GM19467 (cell line): ENCODE data around the gene DKK2.

Experiments
- ATAC-seq: cut with Tn5 transposase; IDR thresholded peaks from one replicate; pipeline ENCODE4 v1.9.1; 2021; ENCODE audit warnings: mild to moderate bottlenecking, moderate library complexity; ENCODE audit not compliant: unreplicated experiment

Gene DKK2

DNA sequence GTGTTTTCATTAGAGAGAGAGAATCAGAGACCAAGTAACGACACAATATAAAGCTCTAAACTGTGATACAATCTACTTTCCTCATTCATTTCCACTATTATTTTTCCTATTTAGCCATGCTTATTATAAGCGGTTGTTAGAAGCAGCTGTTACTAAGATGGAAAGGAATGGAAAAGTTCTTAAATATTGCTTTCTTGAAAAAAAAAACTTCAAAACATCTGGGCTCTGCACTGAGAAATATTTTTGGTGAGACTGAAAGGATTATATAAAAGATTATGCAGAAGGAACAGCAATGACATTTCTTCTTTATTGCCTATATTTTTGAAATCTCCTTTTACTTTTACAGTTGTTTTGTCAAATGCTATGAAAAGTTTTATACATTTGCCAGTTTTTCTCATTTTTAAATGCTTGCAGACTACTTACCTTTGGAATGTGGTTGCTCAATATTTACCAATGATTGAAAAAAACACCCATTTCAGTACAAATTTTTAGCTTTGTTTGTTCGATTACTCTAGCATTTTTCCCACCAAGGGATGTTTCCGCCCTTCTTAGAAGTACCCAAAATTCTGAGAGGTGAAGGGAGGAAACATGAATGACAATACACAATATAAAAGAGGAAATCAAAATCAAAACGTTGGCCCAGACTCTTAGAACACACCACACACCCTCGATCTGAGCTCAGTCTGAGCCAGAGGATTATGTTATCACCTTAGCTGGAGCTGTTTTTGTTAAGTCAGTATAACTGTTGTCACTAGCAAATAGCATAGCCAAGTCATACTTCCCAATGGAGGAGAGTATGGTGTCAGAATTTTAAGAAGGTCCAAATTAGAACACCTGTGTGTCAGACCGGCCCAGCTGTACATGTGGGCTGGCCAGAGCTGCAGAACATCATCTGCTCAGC is 18.4 kb downstream of the DKK2 start:
- ATAC-seq = no peak

GRCh38 chr4:107011312-107011711 is 24.8 kb downstream of the DKK2 start:
- ATAC-seq = no peak

DNA sequence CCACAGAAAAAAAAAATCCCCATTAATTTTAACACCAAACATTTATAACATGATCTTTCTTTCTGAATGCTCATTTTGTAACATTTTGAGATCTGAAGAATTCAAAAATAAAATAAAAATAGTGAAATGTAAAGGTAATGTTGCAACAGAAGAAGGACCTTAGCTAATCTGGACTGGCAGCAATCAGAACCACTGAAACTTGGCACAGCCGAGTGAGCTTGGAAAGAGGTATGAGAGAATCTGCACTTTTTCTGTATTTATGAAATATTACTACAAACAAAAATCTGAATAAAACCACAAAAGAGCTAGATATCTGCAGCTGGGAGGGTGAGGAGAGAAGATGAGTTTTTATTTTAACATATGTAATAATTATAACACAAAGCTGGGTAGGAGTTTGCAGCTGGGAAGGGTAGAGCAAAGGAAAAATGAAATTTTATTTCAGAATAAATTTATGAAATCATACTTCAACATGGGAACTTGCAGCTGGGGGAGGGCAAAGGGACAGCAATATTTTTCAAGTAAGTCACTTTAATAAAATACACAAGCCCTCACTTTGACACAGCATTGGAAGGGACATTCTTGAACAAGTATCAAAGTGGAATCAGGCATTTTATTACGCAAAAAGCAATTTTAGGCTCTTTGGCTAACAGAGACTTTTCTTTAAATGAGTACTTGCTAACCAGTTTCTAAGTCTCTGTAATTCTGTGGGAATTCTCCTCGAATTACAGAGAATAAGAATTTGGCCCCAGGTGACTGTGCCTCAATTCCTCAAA is 26.7 kb downstream of the DKK2 start:
- no peak for ATAC-seq

DNA sequence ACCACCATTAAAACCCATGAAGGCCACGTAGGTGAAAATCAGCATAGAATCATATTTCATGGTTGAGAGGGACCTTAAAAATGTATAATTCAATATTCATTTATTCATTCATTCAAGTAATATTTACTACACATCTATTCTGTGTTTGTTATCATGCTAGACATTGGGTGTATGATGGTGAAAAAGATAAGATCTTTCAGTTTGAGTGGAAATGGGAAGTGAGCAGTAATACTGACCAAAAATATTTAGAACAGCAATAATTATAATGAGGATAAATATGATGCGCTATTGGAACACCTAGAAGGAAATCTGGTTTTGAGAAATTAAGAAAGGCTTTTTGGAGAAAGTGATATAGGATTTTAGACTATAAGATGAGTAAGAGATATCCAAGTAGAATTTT is 28.0 kb downstream of the DKK2 start:
- no peak for ATAC-seq

- ATAC-seq = no peak
Measured at GRCh38 chr4:107006218-107006617, 29.9 kb downstream of the DKK2 start.

DNA sequence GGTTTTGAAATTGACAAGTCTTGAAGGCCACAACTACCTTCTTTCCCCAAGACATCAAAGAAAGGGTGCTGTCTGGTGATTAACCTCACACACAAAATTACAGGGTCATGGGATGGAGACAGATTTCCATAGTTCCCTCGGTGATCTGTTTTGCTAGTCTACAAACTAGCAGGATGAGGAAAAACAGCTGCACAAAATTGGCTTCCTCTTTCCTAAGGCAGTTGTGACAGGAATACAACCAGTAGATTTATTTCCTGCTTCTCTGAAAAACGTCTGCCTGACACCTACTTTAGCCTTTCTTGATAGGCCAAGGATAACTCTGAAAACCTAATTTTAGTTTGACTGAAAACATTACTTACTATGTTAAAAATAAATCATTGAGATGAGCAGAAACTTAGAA is 39.6 kb downstream of the DKK2 start:
- no peak for ATAC-seq

DNA sequence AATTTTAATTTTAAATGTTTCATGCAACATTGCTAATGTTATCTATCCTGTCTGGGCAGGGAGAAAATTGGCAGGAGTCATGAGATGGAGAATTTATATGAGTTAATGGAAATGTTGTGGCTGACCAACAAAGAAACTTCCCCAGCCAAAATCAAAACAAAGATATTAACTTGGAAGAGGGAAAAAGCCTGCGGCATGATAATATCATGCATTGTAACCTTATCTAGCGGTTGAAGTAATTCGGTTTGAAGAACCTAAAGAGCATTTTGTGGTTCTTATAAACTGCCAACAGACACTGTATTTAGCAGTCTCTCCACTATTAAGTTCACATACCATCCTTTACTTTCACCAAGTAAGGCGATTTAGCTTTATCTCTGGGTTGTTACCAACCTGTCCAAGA is 42.3 kb downstream of the DKK2 start:
- no peak for ATAC-seq

DNA sequence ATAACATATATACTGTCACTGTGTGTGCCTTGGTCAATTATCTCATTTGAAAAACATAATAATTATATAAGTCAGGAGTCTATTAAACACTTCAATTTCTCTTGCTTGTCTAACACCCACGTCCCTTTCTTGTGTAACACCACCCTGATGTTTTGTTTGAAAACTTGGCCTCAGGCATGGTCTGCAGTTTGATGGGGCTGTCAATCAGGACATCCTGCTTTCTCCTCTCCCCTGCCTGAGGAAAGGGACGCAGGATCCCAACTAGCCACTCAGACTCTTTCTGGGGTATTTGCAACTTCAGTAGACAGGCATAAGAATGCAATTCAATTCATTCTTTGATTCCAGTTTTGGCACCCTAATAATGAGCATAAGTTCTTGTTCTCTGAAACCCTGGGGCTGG is 48.8 kb downstream of the DKK2 start:
- no peak for ATAC-seq

GRCh38 chr4:106986486-106986885 is 49.6 kb downstream of the DKK2 start:
- ATAC-seq = no peak

GRCh38 chr4:106985830-106986229 is 50.3 kb downstream of the DKK2 start:
- ATAC-seq = no peak

DNA sequence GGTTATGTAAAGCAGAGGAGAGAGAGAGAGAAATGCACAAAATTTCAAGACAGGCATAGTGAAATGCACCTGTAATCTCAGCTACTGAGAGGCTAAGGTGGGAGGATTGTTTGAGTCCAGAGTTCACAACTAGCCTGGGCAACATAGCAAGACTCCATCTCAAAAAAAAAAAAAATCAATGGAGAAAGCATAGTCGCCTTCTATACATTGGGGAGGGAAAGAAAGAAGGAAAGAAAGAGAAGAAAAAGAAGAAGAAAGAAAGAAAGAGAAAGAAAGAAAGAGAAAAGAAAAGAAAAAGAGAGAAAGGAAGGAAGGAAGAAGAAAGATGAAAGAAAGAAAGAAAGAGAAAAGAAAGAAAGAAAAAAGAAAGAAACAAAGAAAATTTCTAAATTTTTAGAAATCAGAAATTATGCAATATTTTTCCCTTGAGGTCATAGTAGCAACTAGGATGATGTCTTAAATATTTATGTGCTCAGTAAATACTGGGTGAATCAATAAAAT is 53.4 kb downstream of the DKK2 start:
- ATAC-seq = no peak

- no peak for ATAC-seq
Measured at GRCh38 chr4:106981431-106981830, 54.7 kb downstream of the DKK2 start.

DNA sequence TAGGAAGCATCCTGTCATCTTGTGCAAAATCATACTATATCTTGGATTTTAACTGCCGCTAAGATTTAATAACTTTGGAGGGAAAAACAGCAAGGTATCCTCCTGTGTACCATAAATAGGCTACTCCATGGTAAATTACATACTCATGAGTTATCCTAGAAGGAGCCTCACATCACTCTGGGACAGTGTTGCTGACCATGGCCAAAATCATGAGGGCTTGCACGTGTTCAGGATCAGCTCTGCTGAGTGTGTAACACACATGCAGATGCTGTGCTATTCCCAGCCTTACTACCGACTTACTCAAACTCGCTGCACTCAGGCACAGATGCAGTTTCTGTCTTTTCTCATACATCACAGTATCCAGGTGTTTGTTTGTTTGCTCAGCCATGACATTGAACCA is 56.6 kb downstream of the DKK2 start:
- no peak for ATAC-seq

- ATAC-seq = no peak
Measured at GRCh38 chr4:106978046-106978774, 57.9 kb downstream of the DKK2 start.

DNA sequence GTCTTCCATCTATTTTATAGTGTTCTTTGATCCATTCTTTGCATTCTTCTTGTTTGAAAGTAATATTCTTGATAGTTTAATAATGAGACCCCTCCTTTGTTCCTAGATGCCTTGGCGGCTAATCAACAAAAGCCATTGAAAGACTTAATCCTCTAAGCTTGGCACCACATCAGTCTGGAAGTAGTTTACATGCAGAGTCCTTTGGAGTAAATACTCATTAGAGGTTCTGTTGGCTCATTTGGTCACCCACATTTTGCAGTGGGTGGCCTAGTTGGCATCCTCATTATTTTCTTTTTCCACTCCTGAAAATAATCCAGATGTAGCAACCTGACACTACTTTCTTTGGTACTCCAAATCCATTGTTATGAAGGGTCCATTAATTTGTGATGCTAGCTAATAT is 64.5 kb downstream of the DKK2 start:
- no peak for ATAC-seq

DNA sequence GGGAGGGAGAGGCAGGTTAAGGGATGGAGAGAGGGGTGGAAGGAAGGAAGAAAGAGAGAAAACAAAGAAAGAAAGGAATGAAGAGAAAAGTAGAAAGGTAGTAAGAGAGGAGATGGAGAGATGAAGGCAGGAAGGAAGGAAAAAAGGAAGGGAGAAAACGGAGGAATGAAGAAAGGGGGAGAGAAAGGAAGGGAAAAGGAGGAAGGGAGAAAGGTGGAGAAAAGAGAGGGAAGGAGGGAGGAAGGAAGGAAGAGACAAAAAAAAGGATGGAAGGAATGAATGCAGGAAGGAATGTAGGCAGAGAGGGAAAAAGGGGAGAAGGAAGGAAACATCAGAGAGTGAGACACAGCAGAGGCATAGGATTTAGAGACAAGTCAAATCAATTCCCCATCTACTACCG is 68.2 kb downstream of the DKK2 start:
- no peak for ATAC-seq

DNA sequence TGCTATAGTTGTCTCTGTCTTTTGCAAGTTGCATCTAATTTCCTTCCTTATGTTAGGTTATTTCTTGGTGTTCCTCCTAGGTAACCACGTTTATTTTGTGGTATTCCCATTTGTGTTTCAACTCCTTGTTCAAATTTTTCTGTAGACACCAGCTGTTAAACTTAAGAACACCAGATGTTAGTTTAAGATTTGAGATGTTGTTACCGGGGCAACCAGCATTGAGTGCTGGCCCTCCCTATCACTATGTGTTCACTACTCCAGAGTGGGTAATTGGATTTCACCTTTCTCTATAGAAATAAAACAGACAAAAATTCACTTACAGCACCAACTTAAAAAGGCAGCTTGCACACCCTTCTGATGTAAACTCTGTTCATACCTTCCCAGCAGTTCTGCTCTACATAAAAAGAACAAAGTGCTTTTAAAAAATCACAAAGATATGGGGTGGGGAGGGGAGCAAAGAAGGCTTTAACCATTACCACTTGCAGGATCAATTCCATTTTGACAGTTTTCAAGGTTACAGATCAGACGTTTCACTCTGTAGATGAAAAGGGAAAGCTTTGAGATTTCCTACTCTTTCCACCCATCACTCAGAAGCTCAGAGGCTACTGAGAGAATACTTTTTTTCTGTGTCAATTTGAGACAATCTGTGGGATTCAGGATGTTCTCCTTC is 82.9 kb downstream of the DKK2 start:
- no peak for ATAC-seq

- ATAC-seq = no peak
Measured at GRCh38 chr4:106951891-106952290, 84.2 kb downstream of the DKK2 start.

GRCh38 chr4:106941841-106942240 is 94.3 kb downstream of the DKK2 start:
- ATAC-seq = no peak

GRCh38 chr4:106930522-106930921 is 105.6 kb downstream of the DKK2 start:
- ATAC-seq = no peak

GRCh38 chr4:106929248-106929647 is 106.9 kb downstream of the DKK2 start:
- no peak for ATAC-seq
